Measurements from ENCODE around the gene CCDC70. TPM values are rescaled to one million over a fixed set of nuclear protein-coding genes. Genes with fewer than 3 reads are reported as not detected.

CCDC70 gene
- total RNA-seq, 1 experiment from 2014 or later = not detected

- TF ChIP-seq, protein P1, sequence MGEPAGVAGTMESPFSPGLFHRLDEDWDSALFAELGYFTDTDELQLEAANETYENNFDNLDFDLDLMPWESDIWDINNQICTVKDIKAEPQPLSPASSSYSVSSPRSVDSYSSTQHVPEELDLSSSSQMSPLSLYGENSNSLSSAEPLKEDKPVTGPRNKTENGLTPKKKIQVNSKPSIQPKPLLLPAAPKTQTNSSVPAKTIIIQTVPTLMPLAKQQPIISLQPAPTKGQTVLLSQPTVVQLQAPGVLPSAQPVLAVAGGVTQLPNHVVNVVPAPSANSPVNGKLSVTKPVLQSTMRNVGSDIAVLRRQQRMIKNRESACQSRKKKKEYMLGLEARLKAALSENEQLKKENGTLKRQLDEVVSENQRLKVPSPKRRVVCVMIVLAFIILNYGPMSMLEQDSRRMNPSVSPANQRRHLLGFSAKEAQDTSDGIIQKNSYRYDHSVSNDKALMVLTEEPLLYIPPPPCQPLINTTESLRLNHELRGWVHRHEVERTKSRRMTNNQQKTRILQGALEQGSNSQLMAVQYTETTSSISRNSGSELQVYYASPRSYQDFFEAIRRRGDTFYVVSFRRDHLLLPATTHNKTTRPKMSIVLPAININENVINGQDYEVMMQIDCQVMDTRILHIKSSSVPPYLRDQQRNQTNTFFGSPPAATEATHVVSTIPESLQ (CRISPR knock-in tag; IDR thresholded peaks at IDR 0.05) = no peak
Observed at GRCh38 chr13:51839711-51840540, 21.8 kb upstream of the CCDC70 start (continued).

DNA sequence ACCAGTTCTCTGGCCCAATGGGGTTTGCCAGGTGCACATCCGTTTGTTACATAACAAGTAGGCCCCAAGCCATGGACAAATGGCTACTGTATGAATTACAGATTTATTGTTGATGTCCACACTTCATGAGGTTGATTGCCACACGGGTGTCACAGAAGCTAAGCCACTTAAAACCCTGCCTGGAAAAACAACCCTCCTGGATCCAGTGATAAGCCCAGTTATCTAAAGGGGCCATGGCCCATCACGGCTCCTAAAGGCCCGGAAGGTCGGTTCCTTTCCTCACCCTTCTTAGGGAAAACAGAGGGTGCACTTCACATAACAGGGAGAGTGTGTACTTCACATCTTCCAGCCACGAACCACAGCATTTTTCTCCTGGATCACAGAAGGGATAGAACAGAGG is 20.9 kb upstream of the CCDC70 start:
- POLR2A ChIA-PET = no interaction called here
- no peak for ATAC-seq
- Mint-ChIP-seq H3K9me3 (no peaks in the 10 kb centered on the region), H3K27ac (no peak overlapping the region), H3K36me3 (no peaks in the 10 kb centered on the region), H3K4me3 (no peak overlapping the region), H3K27me3 (ENCODE audit: low read depth) (no peaks in the 10 kb centered on the region; the same call in 1 of the 2 replicates), H3K4me1 (peaks cover 4% of the 10 kb centered on the region; the same call in 1 of the 2 replicates)
- TF ChIP-seq ATF3 (CRISPR knock-in tag; conservative IDR thresholded peaks at IDR 0.05) (no peak), ZNF396 (CRISPR knock-in tag; IDR thresholded peaks at IDR 0.05; ENCODE audit: borderline replicate concordance) (no peak), CBFB (CRISPR knock-in tag; IDR thresholded peaks at IDR 0.05; ENCODE audit: low read depth) (no peak), ZNF425 (CRISPR knock-in tag; conservative IDR thresholded peaks at IDR 0.05) (no peak), ZBTB43 (CRISPR knock-in tag; IDR thresholded peaks at IDR 0.05) (no peak), STAT6 (CRISPR knock-in tag; conservative IDR thresholded peaks at IDR 0.05; ENCODE audit: low read depth) (no peak)
- TF ChIP-seq, protein P2, sequence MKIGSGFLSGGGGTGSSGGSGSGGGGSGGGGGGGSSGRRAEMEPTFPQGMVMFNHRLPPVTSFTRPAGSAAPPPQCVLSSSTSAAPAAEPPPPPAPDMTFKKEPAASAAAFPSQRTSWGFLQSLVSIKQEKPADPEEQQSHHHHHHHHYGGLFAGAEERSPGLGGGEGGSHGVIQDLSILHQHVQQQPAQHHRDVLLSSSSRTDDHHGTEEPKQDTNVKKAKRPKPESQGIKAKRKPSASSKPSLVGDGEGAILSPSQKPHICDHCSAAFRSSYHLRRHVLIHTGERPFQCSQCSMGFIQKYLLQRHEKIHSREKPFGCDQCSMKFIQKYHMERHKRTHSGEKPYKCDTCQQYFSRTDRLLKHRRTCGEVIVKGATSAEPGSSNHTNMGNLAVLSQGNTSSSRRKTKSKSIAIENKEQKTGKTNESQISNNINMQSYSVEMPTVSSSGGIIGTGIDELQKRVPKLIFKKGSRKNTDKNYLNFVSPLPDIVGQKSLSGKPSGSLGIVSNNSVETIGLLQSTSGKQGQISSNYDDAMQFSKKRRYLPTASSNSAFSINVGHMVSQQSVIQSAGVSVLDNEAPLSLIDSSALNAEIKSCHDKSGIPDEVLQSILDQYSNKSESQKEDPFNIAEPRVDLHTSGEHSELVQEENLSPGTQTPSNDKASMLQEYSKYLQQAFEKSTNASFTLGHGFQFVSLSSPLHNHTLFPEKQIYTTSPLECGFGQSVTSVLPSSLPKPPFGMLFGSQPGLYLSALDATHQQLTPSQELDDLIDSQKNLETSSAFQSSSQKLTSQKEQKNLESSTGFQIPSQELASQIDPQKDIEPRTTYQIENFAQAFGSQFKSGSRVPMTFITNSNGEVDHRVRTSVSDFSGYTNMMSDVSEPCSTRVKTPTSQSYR (CRISPR knock-in tag; IDR thresholded peaks at IDR 0.05) = no peak
- CTCF ChIA-PET = no interaction called here
- DNase-seq (ENCODE audit: low spot score) = no peak

DNA sequence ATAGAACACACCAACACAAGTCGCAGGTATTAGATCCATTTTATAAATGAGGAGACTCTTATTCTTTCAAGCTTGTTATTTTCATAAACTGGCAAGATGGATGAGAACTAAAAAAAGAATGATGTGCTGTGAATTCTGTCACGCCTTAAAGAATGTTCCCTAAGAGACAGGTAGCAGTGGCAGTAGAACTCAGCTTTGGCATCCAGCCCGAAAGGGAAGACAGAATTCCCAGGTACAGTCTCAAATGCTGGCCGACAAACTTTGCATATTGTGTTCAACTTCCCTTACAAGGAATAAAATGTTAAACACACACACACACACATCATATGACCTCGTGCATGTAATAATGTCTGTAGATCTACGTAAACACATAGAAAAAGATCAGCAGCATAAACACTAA is 20.0 kb upstream of the CCDC70 start:
- Mint-ChIP-seq H3K4me3 (no peak overlapping the region), H3K27me3 (ENCODE audit: low read depth) (no peaks in the 10 kb centered on the region; the same call in 1 of the 2 replicates), H3K27ac (no peak overlapping the region), H3K36me3 (no peaks in the 10 kb centered on the region), H3K4me1 (peaks cover 4% of the 10 kb centered on the region; the same call in 1 of the 2 replicates), H3K9me3 (no peaks in the 10 kb centered on the region)
- TF ChIP-seq, protein P3, sequence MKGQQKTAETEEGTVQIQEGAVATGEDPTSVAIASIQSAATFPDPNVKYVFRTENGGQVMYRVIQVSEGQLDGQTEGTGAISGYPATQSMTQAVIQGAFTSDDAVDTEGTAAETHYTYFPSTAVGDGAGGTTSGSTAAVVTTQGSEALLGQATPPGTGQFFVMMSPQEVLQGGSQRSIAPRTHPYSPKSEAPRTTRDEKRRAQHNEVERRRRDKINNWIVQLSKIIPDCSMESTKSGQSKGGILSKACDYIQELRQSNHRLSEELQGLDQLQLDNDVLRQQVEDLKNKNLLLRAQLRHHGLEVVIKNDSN (CRISPR knock-in tag; IDR thresholded peaks at IDR 0.05) = no peak
- ATAC-seq (no peak), DNase-seq (ENCODE audit: low spot score) (no peak)
- CTCF ChIA-PET = no interaction called here
- POLR2A ChIA-PET = no interaction called here

Data from WTC11 (cell line).